Neutrophil (primary cell): Measurements from ENCODE around the gene TSPAN14.

Experiments
- H3K27ac ChIP-seq: fragments of 200-600 bp; sonication (generic); 2 replicates; pipeline ENCODE4 v1.5.1; 2016; ENCODE audit warnings: mild to moderate bottlenecking, moderate library complexity
- H3K27me3 ChIP-seq: fragments of 200-600 bp; sonication (generic); 2 replicates; pipeline ENCODE4 v1.6.0; 2016; ENCODE audit warnings: mild to moderate bottlenecking
- H3K36me3 ChIP-seq: fragments of 200-600 bp; sonication (generic); 2 replicates; pipeline ENCODE4 v1.5.1; 2017
- H3K4me1 ChIP-seq, 2 experiments: fragments of 200-600 bp in 1 of 2; sonication (generic) in 1 of 2; 1 replicate in 1 of 2; 2 replicates in 1 of 2; pipeline versions ENCODE4 v1.5.1 to v1.6.1; 2013 to 2016; ENCODE audit warnings: low read depth in 1 of 2, low read length in 1 of 2, mild to moderate bottlenecking in 1 of 2, moderate library complexity in 1 of 2; ENCODE audit not compliant: control insufficient read depth in 1 of 2, insufficient read depth in 1 of 2
- H3K4me3 ChIP-seq, 2 experiments: fragments of 200-600 bp in 1 of 2; sonication (generic) in 1 of 2; 1 replicate in 1 of 2; 2 replicates in 1 of 2; pipeline ENCODE4 v1.5.1; 2013 to 2016; ENCODE audit warnings: low read depth in 1 of 2, low read length in 1 of 2, mild to moderate bottlenecking in 1 of 2, moderate library complexity in 1 of 2
- H3K9me3 ChIP-seq: fragments of 200-600 bp; sonication (generic); 2 replicates; pipeline ENCODE4 v1.5.1; 2016
- CTCF ChIP-seq: fragments of 200-600 bp; sonication (generic); IDR thresholded peaks from 2 replicates; pipeline ENCODE4 v1.5.1; 2016; ENCODE audit warnings: antibody characterized with exemption

The TSPAN14 gene

DNA sequence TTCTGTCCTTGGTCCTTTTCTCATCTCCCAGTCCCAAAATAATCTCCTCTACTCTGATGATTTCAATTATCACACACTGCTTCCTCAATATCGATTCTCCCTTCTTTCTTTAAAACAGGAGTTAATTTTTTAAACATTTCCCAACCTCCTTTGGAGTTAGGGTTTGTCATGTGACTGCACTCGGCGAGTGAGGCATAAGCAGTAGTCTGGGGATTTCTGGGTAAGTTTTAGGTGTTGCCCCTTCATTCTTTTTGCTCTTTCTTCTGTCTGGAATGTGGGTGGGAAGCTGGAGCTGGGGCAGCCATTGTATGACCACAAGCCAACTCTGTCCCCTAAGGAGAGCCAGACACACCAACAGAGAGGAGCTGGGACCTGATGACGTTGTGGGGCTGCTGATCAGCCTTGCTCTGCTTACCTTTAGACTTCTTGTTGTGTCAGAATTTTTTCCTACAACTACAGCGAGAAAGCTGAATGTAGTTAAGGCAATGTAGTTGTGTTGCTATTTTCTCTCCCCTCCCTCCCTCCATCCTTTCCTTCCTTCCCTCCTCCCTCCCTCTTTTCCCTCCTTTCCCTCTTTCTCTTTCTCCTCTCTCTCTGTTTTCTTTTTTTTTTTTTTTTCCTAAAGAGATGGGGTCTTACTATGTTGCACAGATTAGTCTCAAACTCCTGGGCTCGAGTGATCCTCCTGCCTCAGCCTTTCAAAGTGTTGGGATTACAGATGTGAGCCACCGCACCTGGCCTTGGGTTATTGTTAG is 6.5 kb upstream of the TSPAN14 start:
- no peak for TF ChIP-seq CTCF
- H3K27ac ChIP-seq, result no peak overlapping the region
- peaks cover 10 to 14% of the 10 kb centered on the region in 2 experiments for H3K4me1 ChIP-seq
- no peaks in the 10 kb centered on the region for H3K36me3 ChIP-seq
- H3K9me3 ChIP-seq, result no peaks in the 10 kb centered on the region
- no peak overlapping the region for H3K4me3 ChIP-seq
- no peaks in the 10 kb centered on the region for H3K27me3 ChIP-seq

- H3K36me3 ChIP-seq, result no peaks in the 10 kb centered on the region
- no peak for TF ChIP-seq CTCF
- no peaks in the 10 kb centered on the region for H3K9me3 ChIP-seq
- H3K27ac ChIP-seq, result no peak overlapping the region
- peaks cover 13 to 19% of the 10 kb centered on the region in 2 experiments for H3K4me1 ChIP-seq
- H3K27me3 ChIP-seq, result no peaks in the 10 kb centered on the region
- no peak overlapping the region for H3K4me3 ChIP-seq
These were observed 5.7 kb upstream of the TSPAN14 start for GRCh38 chr10:80448209-80448942.

DNA sequence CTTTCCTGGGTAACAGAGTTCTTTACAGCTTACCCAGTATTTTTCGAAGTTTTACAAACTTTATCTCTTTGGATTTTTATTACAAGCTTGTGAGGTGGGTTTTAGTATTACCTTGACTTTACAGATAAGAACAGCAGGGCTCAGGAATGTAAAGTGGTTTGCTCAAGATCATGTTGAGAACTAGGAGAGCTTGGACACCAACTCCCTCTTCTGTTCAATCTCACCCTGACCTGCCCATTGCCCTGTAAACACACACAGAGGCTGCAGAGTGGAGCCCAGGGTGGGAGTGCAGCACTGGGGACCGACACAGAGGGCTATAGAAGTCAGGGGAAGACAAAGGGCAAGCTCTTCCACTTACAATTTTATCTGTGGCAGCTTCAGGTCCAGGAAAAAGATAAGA is 4.6 kb upstream of the TSPAN14 start:
- Histone ChIP-seq H3K4me1 (peaks cover 16 to 19% of the 10 kb centered on the region in 2 experiments), H3K4me3 (no peak overlapping the region), H3K36me3 (no peaks in the 10 kb centered on the region), H3K9me3 (no peaks in the 10 kb centered on the region), H3K27ac (no peak overlapping the region), H3K27me3 (no peaks in the 10 kb centered on the region)
- no peak for TF ChIP-seq CTCF

- Histone ChIP-seq H3K4me1 (peaks cover 23 to 27% of the 10 kb centered on the region in 2 experiments), H3K36me3 (no peaks in the 10 kb centered on the region), H3K27ac (no peak overlapping the region), H3K9me3 (no peaks in the 10 kb centered on the region), H3K4me3 (no peak overlapping the region), H3K27me3 (no peaks in the 10 kb centered on the region)
- TF ChIP-seq CTCF, result no peak
These were observed 3.0 kb upstream of the TSPAN14 start for GRCh38 chr10:80451132-80451531.

GRCh38 chr10:80452069-80452468 is 2.0 kb upstream of the TSPAN14 start:
- no peak overlapping the region for H3K4me3 ChIP-seq
- no peaks in the 10 kb centered on the region for H3K27me3 ChIP-seq
- H3K9me3 ChIP-seq, result no peaks in the 10 kb centered on the region
- H3K27ac ChIP-seq, result peak overlapping the region; percentile 41
- H3K4me1 ChIP-seq, result peaks cover 32 to 37% of the 10 kb centered on the region in 2 experiments
- no peaks in the 10 kb centered on the region for H3K36me3 ChIP-seq
- TF ChIP-seq CTCF, result no peak
